Measurements from ENCODE around the gene FAM186B. TPM values are rescaled to one million over a fixed set of nuclear protein-coding genes. Genes with fewer than 3 reads are reported as not detected.

Gene FAM186B
- total RNA-seq, 4 donors from 2014 or later: 0.31 to 1.0 (median 0.70) TPM

- no peaks in the 10 kb centered on the region for H3K9me3 ChIP-seq
- no peaks in the 10 kb centered on the region for H3K27me3 ChIP-seq
- intact Hi-C loops (cut with DNase I; ENCODE audit: low total_unique reads) (loop anchor here (1.0 to 2.0 kb wide), 2 partner anchors 13 to 206 kb away; no protein-coding TSS in a partner anchor), in situ Hi-C loops (cut with MboI; ENCODE audit: low sequenced_read_pairs in 4 of 4) (no loop called here)
- H3K4me3 ChIP-seq: peak overlapping the region in 1 of 4 donors; percentile 41
- peaks cover 0 to 41% of the 10 kb centered on the region in 2 donors for H3K36me3 ChIP-seq
- no peak for DNase-seq
- peak overlapping the region; percentile 89 to 94 (median 90) for H3K27ac ChIP-seq
- peaks cover 40 to 50% of the 10 kb centered on the region in 2 donors for H3K4me1 ChIP-seq
- no peak for ATAC-seq
- TF ChIP-seq CTCF (IDR thresholded peaks at IDR 0.05 in 4 of 5, conservative IDR thresholded peaks at IDR 0.05 in 1 of 5) (no peak), POLR2A (IDR thresholded peaks at IDR 0.05) (no peak)
Observed at GRCh38 chr12:49565406-49566265, 39.8 kb downstream of the FAM186B start.

GRCh38 chr12:49564686-49565405 lies 40.6 kb downstream of the FAM186B start:
- DNase-seq (peak; percentile 23 to 57), ATAC-seq (peak; percentile 68 to 71)
- H3K4me3 ChIP-seq: peak overlapping the region; percentile 4 to 41 (median 22)
- no peak for TF ChIP-seq POLR2A (IDR thresholded peaks at IDR 0.05)
- TF ChIP-seq CTCF (IDR thresholded peaks at IDR 0.05 in 4 of 5, conservative IDR thresholded peaks at IDR 0.05 in 1 of 5): peak in 1 of 5 experiments; percentile 21
- peaks cover 40 to 50% of the 10 kb centered on the region in 2 donors for H3K4me1 ChIP-seq
- no peaks in the 10 kb centered on the region for H3K9me3 ChIP-seq
- peak overlapping the region; percentile 89 to 94 (median 90) for H3K27ac ChIP-seq
- peaks cover 0 to 48% of the 10 kb centered on the region in 2 donors for H3K36me3 ChIP-seq
- intact Hi-C loops (cut with DNase I; ENCODE audit: low total_unique reads) (loop anchor here (1.0 kb wide), 1 partner anchor 206 kb away; no protein-coding TSS in a partner anchor), in situ Hi-C loops (cut with MboI; ENCODE audit: low sequenced_read_pairs in 4 of 4) (no loop called here)
- no peaks in the 10 kb centered on the region for H3K27me3 ChIP-seq

GRCh38 chr12:49563951-49564685 lies 41.3 kb downstream of the FAM186B start:
- peak overlapping the region in 1 of 4 donors; percentile 41 for H3K4me3 ChIP-seq
- H3K4me1 ChIP-seq: peaks cover 40 to 43% of the 10 kb centered on the region in 2 donors
- H3K36me3 ChIP-seq: peaks cover 0 to 56% of the 10 kb centered on the region in 2 donors
- peak overlapping the region; percentile 89 to 94 (median 90) for H3K27ac ChIP-seq
- no peak for TF ChIP-seq POLR2A (IDR thresholded peaks at IDR 0.05)
- no peak for TF ChIP-seq CTCF (IDR thresholded peaks at IDR 0.05 in 4 of 5, conservative IDR thresholded peaks at IDR 0.05 in 1 of 5)
- no peaks in the 10 kb centered on the region for H3K9me3 ChIP-seq
- H3K27me3 ChIP-seq: no peaks in the 10 kb centered on the region
- no peak for ATAC-seq
- in situ Hi-C loops (cut with MboI; ENCODE audit: low sequenced_read_pairs in 4 of 4) (no loop called here), intact Hi-C loops (cut with DNase I; ENCODE audit: low total_unique reads) (no loop called here)
- no peak for DNase-seq

- DNase-seq: no peak
- H3K36me3 ChIP-seq: peaks cover 0 to 69% of the 10 kb centered on the region in 2 donors
- intact Hi-C loops (cut with DNase I; ENCODE audit: low total_unique reads) (no loop called here), in situ Hi-C loops (cut with MboI; ENCODE audit: low sequenced_read_pairs in 4 of 4) (no loop called here)
- no peaks in the 10 kb centered on the region for H3K27me3 ChIP-seq
- no peaks in the 10 kb centered on the region for H3K9me3 ChIP-seq
- H3K27ac ChIP-seq: no peak overlapping the region
- H3K4me1 ChIP-seq: peaks cover 37 to 40% of the 10 kb centered on the region in 2 donors
- TF ChIP-seq POLR2A (IDR thresholded peaks at IDR 0.05) (no peak), CTCF (IDR thresholded peaks at IDR 0.05 in 4 of 5, conservative IDR thresholded peaks at IDR 0.05 in 1 of 5) (no peak)
- no peak overlapping the region for H3K4me3 ChIP-seq
- ATAC-seq: no peak
Observed at GRCh38 chr12:49562831-49563230, 42.6 kb downstream of the FAM186B start.

All from gastrocnemius medialis (tissue), 4 donors.